ENCODE data around the gene RTF1. TPM values are rescaled to one million over a fixed set of nuclear protein-coding genes. Genes with fewer than 3 reads are reported as not detected.

RTF1 gene
- total RNA-seq, 2 donors from 2014 or later, result 33.5 to 35.9 TPM

DNA sequence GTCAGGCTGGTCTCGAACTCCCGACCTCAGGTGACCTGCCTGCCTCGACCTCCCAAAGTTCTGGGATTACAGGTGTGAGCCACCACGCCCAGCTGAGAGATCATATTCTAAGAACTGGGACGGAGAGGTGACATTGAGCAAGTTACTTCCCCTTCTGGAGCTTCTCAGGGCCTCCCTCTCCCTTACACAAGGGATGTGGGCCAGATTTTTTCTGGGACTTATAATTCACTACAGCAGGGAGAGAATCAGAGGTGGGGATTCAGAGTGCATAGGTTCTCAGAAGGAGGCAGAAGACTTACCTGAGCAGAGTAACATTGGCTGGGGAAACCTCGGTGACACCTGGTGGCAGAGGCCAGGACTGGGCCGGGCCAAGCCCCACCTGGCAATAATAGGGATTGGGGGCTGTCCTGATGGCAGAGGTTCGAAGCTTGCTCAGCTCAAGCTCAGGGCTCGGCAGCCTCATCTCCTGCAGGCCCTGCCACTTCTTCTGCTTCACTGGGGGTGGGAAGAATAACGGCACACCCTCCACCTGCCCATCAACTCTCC, 90.0 kb downstream of the RTF1 start:
- no peak overlapping the region for H3K27ac Mint-ChIP-seq
- peak in 1 of 2 donors; percentile 25 for ATAC-seq (replicated peaks in 1 of 2)
- DNase-seq, result no peak
- H3K36me3 Mint-ChIP-seq (ENCODE audit: insufficient read depth in 2 of 2), result no peaks in the 10 kb centered on the region
- H3K4me3 Mint-ChIP-seq, result no peak overlapping the region
- peaks cover 38% of the 10 kb centered on the region for H3K27me3 Mint-ChIP-seq (ENCODE audit: low read depth)
- H3K4me1 Mint-ChIP-seq (ENCODE audit: low read depth), result peaks cover 16% of the 10 kb centered on the region
- no peaks in the 10 kb centered on the region for H3K9me3 Mint-ChIP-seq

DNA sequence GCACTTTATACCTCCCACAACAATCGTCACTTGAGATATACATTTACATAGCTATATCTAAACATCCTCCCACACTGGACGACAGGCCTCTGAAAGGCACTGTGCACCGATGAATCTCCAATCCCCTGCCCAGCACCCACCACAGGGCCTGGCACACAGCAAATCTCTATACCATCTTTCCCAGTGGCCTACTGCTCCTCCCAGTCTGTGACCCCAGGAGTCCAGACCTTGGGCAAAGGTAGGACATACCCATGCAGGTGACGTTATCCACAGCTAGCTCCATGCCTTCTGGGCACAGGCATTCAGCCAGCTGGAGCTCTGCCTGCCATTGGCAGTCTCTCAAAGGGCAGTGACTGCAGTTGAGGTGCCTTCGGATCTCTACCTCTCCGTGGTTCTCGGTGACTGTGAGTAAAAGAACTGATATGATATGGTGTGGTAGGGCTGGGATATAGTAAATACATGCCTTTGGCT, 91.0 kb downstream of the RTF1 start:
- Mint-ChIP-seq H3K4me3 (no peak overlapping the region), H3K27ac (no peak overlapping the region), H3K9me3 (no peaks in the 10 kb centered on the region), H3K36me3 (ENCODE audit: insufficient read depth in 2 of 2) (no peaks in the 10 kb centered on the region), H3K4me1 (ENCODE audit: low read depth) (peaks cover 17% of the 10 kb centered on the region), H3K27me3 (ENCODE audit: low read depth) (peaks cover 40% of the 10 kb centered on the region)
- ATAC-seq (replicated peaks in 1 of 2) (no peak), DNase-seq (no peak)

DNA sequence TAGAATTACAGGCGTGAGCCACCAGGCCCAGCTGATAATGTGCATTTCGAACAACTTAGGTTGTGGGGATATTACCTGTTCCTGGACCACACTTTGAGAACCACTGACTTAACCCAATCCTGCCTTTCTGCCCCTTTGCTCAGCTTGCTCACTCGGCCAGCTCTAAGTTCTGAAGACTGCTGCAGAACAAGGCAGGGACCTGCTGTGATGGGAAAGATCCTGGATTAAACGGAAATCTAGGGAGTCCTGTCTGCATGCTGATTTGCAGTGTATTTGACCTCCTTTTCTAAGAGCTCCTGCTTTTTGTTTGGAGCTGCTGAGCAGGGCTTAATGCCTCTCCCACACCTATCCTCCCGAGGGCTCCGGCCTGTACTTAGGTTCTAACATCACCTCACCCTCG, 93.8 kb downstream of the RTF1 start:
- no peak overlapping the region for H3K4me3 Mint-ChIP-seq

DNA sequence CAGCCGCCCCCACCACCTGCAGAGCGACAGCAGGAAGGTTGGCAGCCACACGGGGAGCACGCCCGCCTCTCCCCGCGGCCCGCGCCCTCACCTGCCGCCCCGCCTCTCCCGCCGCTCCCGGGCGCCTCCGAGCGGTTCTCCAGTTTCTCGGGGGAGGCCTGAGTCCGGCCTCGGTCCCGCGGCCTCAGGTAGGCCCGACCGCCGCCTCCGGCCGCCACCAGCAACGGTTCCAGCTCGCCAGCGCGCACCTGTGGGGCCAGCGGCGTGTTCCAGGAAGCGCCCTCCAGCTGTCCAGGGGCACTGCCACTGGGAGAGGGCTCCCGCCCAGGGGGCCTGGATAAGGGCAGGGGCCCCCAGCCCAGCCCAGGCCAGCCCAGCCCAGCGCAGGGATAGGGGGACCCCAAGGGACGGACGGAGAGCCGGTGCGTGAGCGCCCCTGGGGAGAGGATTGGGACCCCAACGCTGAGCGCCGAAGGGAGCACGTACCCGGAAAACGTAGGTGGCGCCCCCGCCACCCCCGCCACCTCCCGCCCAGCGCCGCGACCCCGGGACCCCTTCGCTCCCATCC, 94.5 kb downstream of the RTF1 start:
- Mint-ChIP-seq H3K27ac (no peak overlapping the region), H3K4me3 (peak overlapping the region; percentile 83 to 87), H3K27me3 (ENCODE audit: low read depth) (peaks cover 32% of the 10 kb centered on the region), H3K36me3 (ENCODE audit: insufficient read depth in 2 of 2) (peaks cover 0 to 2% of the 10 kb centered on the region in 2 donors), H3K9me3 (no peaks in the 10 kb centered on the region), H3K4me1 (ENCODE audit: low read depth) (peaks cover 22% of the 10 kb centered on the region)
- no peak for ATAC-seq (replicated peaks in 1 of 2)
- DNase-seq, result no peak

More for the DNA sequence above, 93.8 kb downstream of the RTF1 start:
- Mint-ChIP-seq H3K27me3 (ENCODE audit: low read depth) (peaks cover 32% of the 10 kb centered on the region), H3K36me3 (ENCODE audit: insufficient read depth in 2 of 2) (no peaks in the 10 kb centered on the region), H3K27ac (no peak overlapping the region), H3K4me1 (ENCODE audit: low read depth) (peaks cover 22% of the 10 kb centered on the region), H3K9me3 (no peaks in the 10 kb centered on the region)
- ATAC-seq (replicated peaks in 1 of 2) (no peak), DNase-seq (no peak)

DNA sequence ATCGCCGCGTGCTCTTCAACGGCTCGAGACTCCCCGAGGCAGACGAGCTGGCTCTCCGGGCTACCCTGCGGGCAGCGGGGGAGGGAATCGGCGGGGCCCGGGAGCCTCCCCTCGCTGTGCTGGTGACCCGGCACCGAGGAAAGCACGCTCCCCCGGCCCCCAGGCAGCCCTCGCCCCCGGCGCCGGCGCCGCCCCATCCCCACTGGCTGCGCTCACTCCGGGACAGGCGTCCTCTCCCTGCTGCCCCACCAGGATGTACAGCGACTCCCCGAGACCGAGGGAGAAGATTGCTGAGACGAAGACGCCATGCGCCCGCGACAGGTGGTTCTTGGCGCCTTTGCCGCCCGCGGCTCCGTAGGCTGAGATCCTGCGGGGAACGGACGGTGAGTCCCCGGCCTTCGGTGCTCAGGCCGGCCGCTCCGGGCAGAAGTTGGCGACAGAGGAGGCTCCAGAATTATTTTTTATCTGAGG, 95.0 kb downstream of the RTF1 start:
- Mint-ChIP-seq H3K9me3 (no peaks in the 10 kb centered on the region), H3K4me1 (ENCODE audit: low read depth) (peaks cover 22% of the 10 kb centered on the region), H3K4me3 (peak overlapping the region; percentile 83 to 87), H3K36me3 (ENCODE audit: insufficient read depth in 2 of 2) (peaks cover 0 to 3% of the 10 kb centered on the region in 2 donors), H3K27me3 (ENCODE audit: low read depth) (peaks cover 32% of the 10 kb centered on the region), H3K27ac (no peak overlapping the region)
- DNase-seq (peak in 1 of 2 donors; percentile 43), ATAC-seq (replicated peaks in 1 of 2) (peak; percentile 44 to 47)

DNA sequence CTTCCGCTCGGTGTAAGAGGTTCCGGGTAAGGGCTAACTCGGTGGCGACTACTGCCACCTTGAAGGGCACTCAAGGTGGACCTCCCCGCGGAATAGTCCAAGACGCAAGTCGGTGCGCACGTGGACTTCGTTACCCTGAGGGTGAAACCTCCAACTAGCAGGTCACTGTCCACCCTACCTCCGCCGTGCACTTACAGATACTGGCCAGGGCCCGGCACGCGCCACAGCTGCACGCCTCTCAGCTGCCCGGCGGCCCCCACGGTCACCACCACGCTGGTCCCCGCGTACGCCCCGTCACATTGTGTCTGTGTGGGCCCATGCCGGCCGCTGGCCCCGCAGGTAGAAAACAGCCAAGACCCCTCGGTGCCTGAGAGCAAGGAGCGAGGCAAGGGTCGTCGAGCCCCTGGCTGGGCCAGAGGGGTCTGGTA, 95.6 kb downstream of the RTF1 start:
- Mint-ChIP-seq H3K27ac (no peak overlapping the region), H3K4me1 (ENCODE audit: low read depth) (peaks cover 22% of the 10 kb centered on the region), H3K9me3 (no peaks in the 10 kb centered on the region), H3K4me3 (peak overlapping the region; percentile 83 to 87), H3K36me3 (ENCODE audit: insufficient read depth in 2 of 2) (peaks cover 0 to 4% of the 10 kb centered on the region in 2 donors), H3K27me3 (ENCODE audit: low read depth) (peaks cover 31% of the 10 kb centered on the region)
- ATAC-seq (replicated peaks in 1 of 2) (peak in 1 of 2 donors; percentile 25), DNase-seq (no peak)

DNA sequence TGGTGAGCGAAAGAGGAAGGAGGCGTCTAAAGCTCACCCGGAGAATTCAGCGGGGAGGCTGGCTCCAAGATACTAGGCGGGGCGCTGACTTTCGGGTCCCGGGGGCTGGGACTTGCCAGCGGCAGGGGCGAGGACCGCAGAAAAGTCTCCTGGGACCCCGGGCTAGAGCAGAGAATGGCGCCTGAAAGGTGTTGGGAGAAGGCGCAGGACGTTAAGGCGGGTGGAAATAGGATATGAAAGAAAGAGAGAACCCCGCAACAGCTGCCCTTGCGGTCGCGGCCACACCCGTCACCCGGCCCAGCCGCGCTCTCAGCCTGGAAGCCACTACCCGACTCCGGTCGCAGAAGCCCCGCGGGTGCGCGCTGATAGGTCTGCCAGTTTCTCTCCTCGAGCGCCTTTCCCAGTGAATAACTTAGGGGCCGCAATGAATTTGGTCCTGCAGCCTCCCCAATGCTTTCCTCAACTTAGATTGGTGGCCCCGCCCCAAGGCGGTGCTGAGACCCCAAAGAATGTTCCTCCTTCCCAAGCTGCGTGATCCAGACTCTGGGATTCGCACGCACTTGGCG, 96.1 kb downstream of the RTF1 start:
- ATAC-seq (replicated peaks in 1 of 2), result peak; percentile 35 to 40
- peak overlapping the region; percentile 83 to 87 for H3K4me3 Mint-ChIP-seq
- DNase-seq, result peak in 1 of 2 donors; percentile 49

DNA sequence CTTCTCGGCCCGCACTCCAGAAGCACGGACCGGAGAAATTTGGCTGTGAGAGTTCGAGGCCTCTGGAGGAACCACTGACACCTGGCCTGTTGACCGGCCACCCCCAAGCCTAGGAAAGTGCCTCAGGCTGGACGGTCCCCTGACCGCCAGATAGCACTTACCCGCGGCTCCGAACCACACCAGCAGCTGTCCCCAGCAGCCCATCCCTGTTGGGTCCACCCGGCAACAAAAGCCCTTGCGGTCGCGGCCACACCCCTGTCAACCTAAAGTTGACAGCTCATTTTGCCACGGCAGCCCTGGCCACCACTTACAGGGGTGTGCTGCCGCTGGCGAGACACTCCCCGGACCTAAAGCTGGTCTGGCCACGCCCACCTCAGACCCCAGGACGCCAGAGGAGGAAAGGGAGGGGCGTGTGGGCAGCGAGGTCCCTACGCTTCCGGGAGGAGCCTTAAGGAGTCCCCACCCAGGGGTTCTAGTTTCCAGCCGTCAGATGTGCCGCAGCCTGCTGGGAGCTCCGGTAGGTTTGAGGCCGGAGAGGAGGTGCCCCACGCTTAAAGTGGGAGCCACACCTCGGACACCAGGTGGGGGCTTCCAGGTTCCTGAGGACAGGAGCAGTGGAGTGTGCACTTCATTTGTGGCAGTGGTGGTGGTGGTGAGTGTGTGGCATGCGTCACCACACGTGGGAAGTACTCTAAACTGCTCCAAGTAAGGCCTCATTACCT, 96.8 kb downstream of the RTF1 start, which contains the start of gene LTK:
Gene LTK (minus strand): TSS at position 322 of the 722 bp plus-strand sequence. CDS start 118 bp downstream, at position 204.
- Mint-ChIP-seq H3K4me1 (ENCODE audit: low read depth) (peaks cover 22% of the 10 kb centered on the region), H3K4me3 (peak within 1 kb of the TSS; percentile 83 to 87), H3K27ac (no peak within 1 kb of the TSS), H3K27me3 (ENCODE audit: low read depth) (peaks cover 27% of the 10 kb centered on the region), H3K9me3 (no peaks in the 10 kb centered on the region), H3K36me3 (ENCODE audit: insufficient read depth in 2 of 2) (peaks cover 0 to 4% of the 10 kb centered on the region in 2 donors)
- DNase-seq (peak in 1 of 2 donors; percentile 30), ATAC-seq (replicated peaks in 1 of 2) (peak; percentile 41 to 43)

More for the DNA sequence above, 96.1 kb downstream of the RTF1 start:
- H3K27ac Mint-ChIP-seq, result no peak overlapping the region
- no peaks in the 10 kb centered on the region for H3K9me3 Mint-ChIP-seq
- peaks cover 0 to 4% of the 10 kb centered on the region in 2 donors for H3K36me3 Mint-ChIP-seq (ENCODE audit: insufficient read depth in 2 of 2)
- peaks cover 27% of the 10 kb centered on the region for H3K27me3 Mint-ChIP-seq (ENCODE audit: low read depth)
- H3K4me1 Mint-ChIP-seq (ENCODE audit: low read depth), result peaks cover 22% of the 10 kb centered on the region

DNA sequence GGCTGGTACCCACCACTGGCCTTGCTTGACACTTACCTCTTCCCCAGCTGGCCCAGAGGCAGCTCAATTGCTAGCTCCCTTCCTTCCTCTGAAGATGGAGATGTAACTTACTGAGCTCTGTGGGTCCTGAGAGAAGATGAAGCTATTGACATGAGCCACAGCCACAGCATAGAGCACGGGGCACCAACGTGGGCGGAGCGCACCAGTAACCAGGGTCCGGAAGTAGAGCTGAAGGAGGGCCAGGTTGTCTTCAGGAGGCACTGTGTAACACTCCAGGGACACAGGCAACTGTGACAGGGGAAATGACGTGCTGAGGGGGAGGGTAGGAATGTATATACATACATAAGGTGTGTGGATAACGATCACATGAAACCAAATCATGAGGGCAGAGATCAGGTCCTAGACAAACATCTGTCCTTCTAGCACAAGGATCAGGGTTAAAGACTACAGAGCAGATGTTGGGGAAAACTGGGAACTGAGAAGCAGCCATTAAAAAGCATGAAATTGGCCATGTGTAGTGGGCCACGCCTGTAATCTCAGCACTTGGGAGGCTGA, 101.1 kb downstream of the RTF1 start:
- DNase-seq, result no peak
- Mint-ChIP-seq H3K36me3 (ENCODE audit: insufficient read depth in 2 of 2) (peaks cover 0 to 4% of the 10 kb centered on the region in 2 donors), H3K27ac (no peak overlapping the region), H3K4me1 (ENCODE audit: low read depth) (peaks cover 12% of the 10 kb centered on the region), H3K27me3 (ENCODE audit: low read depth) (peaks cover 7% of the 10 kb centered on the region), H3K9me3 (no peaks in the 10 kb centered on the region), H3K4me3 (no peak overlapping the region)
- no peak for ATAC-seq (replicated peaks in 1 of 2)

DNA sequence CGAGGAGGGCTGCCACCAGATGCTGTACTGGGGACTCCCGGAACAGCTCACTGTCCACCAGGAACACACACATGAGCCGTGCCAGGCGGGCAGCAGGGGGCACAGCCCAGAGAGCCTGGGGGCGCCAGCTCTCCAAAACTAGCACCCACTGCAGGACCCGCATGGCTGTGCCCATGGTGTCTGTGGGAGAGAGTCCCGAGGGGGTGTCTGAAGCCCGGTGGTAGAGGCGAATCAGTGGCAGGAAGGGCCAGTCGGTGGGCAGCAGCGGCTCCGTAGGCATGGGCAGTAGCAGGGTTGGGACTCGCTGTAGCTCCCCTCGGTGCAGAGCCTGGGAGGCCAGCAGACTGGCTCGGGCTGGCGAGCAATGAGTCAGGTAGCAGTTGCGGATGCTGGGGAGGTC, 103.7 kb downstream of the RTF1 start:
- ATAC-seq (replicated peaks in 1 of 2) (no peak), DNase-seq (no peak)
- Mint-ChIP-seq H3K27me3 (ENCODE audit: low read depth) (no peaks in the 10 kb centered on the region), H3K36me3 (ENCODE audit: insufficient read depth in 2 of 2) (peaks cover 0 to 4% of the 10 kb centered on the region in 2 donors), H3K4me1 (ENCODE audit: low read depth) (no peaks in the 10 kb centered on the region), H3K27ac (no peak overlapping the region), H3K4me3 (no peak overlapping the region), H3K9me3 (no peaks in the 10 kb centered on the region)

DNA sequence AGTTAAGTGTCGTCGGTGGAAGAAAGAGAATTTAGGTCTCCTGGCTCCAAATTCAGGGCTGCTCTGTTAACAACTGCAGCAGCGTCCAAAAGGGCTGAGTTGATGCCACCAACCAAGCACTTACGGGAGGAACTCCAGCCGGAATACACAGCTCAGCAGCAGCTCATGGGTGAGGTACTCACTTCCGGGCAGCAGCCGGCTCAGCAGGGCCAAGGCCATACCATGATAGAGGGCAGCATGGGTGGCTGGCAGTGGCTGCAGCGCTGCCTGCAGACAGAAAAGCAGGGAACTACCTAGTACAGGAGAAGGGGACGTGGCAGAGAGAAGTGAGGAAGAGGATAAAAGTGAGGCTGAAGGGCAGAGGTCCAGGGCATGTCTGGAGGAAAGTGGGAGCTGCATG, 104.7 kb downstream of the RTF1 start:
- H3K4me3 Mint-ChIP-seq, result no peak overlapping the region
- H3K27ac Mint-ChIP-seq, result no peak overlapping the region
- H3K27me3 Mint-ChIP-seq (ENCODE audit: low read depth), result no peaks in the 10 kb centered on the region
- peaks cover 0 to 3% of the 10 kb centered on the region in 2 donors for H3K36me3 Mint-ChIP-seq (ENCODE audit: insufficient read depth in 2 of 2)
- H3K9me3 Mint-ChIP-seq, result no peaks in the 10 kb centered on the region
- ATAC-seq (replicated peaks in 1 of 2) (no peak), DNase-seq (no peak)
- H3K4me1 Mint-ChIP-seq (ENCODE audit: low read depth), result no peaks in the 10 kb centered on the region

DNA sequence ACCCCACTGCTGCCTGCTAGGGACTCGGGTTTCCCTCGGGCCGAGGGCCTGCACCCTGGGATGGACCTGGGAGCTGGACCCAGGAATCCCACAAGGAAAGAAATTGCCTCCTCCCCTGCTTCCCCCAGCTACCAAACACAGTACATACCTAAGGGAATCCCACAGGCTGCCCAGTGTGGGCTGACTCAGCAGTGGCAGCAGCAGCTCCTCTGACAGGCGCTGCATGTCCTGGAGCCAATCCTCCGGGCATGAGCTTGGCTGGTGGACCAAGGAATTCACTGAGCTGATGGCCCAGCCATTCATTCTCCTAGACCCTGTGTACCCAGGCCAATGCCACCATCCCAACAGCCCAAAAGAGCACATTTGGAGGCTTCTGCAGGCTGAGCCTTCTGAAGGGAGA, 106.2 kb downstream of the RTF1 start:
- Mint-ChIP-seq H3K4me1 (ENCODE audit: low read depth) (no peaks in the 10 kb centered on the region), H3K4me3 (no peak overlapping the region), H3K36me3 (ENCODE audit: insufficient read depth in 2 of 2) (peaks cover 2% of the 10 kb centered on the region in 2 donors), H3K9me3 (no peaks in the 10 kb centered on the region), H3K27me3 (ENCODE audit: low read depth) (no peaks in the 10 kb centered on the region), H3K27ac (no peak overlapping the region)
- ATAC-seq (replicated peaks in 1 of 2) (no peak), DNase-seq (no peak)

All from activated T-cell treated with anti-CD3 and anti-CD28 coated beads, Interleukin-2, amount 50 U/mL, for 72 hours (primary cell).